Endothelial cell of hepatic sinusoid (primary cell): ENCODE measurements around the gene TMEM97.

Experiments
- in situ Hi-C: cut with HindIII; loops from 2 replicates; pipeline ENCODE4 v1.10.0; 2017; ENCODE audit warnings: low sequenced_read_pairs

Gene TMEM97

DNA sequence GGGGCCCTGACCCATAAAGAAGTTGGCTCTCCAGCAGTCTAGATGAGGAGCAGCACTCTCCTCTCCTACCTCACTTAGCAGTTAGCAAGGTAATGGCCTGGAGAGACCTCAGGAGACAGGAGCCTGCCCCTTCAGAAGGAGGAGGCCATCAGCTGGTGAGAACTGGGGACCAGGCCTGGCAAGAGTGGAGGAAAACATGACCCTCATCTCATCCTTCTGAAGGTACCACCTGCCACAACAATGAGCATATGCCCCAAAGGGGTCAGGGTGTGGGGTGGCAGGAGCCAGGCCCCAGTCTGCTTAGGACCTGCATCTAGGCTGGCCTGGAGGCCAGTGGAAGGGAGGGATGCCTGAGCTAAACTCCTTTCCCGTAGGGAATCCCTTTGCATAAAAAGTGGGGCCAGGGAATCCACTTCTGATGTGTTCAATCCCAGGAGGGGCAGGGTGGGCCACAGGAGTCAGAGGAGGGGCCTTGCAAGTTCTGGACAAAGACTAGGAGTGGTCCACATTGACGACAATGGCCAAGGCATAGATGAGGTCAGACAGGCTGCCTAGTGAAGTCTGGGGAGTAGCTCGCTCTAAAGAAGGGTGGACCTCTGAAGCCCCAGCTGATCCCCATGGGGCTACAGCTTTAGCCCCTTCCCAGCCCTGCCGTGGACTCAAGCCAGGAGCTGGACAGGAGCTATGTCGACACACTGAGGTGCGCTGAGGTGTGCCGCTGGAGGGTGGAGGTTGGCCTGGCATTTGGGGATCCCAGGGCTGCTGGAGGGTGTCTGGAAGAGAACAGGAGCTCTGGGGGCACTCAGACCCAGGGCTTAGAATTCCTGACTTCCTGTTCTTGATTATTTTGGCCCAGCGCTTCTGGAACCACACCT is 45.0 kb downstream of the TMEM97 start:
- in situ Hi-C loops, result no loop called here

DNA sequence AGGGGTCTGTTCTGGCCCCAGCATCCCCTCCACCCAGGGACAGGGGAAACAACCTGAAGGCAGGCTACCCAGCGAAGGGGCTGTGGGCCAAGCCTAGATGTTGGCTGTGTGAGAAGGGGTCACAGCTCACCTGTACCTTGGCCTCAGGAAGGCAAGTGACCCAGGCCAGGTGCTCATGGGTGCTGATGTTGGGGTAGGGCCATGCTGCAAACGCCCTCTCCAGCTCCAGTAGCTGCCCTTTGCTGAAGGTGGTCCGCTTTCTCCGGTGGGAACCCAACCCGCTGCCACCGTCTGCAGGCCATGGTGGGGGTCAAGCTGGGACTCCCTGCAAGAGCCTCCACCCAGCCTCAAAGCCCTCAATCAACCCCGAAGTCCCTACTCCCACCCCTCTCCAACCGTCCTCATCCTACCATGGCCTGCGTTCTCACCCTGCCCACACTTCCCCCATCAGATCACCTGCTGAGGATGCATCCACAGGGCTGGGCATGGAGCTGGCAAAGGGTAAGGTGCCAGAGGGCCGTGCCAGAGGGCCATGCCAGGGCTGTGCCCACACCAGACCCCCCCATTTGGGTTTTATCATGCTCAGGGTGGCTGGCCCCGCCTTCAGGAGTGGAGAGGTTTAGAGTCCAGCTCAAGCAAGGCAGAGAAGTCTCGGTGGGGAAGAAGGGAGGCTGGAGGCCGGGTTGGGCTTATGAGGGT is 45.8 kb downstream of the TMEM97 start, which contains the start of gene SEBOX:
Gene SEBOX (minus strand): TSS at position 535 of the 699 bp plus-strand sequence. CDS start 48 bp downstream, at position 487.
- in situ Hi-C loops, result no loop called here

DNA sequence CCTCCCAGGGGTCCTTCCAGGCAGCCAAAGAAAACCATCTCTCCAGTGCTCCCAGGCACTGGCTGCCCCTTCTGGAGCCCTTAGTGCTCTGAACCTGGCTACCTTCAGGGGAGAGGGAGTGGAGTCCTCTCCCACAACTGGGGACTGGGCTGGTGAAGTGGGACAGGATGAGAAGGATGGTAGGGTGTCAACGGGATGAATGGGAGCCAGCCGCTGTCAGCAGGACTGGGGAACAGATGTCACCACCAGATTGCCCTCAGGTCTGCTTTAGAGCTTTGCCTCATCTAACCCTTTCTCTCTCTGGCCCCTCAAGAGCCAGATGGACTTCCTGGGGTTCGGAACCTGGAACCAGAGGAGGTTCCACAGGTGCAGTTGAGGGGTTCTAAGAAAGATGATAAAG is 46.5 kb downstream of the TMEM97 start:
- in situ Hi-C loops, result no loop called here

DNA sequence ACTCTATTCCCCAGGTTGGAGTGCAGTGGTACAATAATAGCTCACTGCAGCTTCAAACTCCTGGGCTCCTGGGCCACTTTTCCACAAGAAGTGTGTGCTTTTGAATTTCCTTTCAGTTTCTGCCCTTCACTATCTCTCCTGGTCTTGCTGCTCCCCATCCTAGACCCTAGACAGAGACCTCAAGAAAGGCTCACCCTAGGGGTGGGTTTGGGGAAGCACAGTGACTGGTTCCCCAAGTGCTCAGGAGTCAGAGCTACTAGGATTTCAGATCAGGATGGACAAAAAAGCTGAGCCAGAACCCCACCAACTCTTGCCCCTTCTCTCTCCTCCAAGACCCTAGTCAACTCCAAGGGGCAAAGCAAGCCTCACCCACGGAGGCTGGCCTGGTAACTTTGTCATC is 47.6 kb downstream of the TMEM97 start:
- in situ Hi-C loops, result no loop called here

DNA sequence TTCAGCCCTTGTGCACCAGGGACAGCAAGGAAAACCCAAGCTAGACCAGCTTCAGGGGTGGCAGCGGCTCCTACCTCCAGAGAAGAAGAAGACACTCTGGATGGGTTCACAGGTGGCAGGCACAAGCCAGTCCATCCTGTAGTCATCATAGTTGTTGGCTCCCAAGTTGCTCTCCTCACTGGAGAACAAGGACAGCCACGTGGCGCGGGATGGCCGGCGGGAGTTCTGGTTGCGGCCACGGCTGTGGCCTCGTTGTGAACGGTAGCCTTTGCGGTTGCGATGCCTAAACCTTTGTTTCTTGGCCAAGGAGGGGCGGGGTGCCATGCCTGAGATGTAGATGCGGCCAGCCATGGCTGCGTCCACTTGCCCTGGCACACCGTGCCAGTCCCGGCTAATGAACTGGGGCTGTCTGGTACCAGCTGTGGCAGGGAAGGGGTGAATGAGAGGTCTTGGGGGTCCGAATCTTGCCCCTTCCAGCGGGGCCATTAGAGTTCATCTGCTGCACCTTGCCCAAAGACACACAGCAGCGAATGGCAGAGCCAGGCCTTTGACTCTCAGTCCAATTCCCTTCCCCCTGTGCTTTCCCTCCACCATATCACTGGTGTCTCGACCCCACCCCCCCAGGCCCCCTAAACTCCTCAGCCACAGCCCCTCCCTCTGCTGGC is 48.8 kb downstream of the TMEM97 start:
- in situ Hi-C loops, result no loop called here

DNA sequence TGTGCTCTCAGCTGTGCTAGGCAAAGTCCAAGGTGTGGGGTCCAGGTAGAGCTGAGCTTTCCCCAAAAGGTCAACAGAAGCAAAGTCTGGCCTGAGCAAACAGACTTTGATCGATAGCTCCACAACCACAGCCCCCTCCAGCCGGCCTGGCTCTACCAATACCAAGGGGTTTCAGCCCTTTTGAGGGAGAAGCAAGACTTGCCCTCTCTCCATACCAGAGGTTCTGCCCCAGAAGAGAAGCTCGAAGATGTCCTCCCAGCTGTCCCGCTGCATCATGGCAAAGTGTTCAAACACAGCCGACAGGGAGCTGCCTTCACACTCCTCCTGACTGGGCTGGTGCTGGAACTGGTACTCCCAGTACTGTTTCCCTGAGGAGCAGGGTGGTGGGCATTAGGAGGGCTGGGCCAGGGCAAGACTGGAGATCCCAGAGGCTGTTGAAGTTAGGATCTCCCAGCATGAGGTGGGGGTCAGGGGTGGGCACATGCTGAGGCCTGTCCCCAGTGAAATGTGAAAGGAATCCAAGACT is 49.4 kb downstream of the TMEM97 start:
- in situ Hi-C loops, result no loop called here

DNA sequence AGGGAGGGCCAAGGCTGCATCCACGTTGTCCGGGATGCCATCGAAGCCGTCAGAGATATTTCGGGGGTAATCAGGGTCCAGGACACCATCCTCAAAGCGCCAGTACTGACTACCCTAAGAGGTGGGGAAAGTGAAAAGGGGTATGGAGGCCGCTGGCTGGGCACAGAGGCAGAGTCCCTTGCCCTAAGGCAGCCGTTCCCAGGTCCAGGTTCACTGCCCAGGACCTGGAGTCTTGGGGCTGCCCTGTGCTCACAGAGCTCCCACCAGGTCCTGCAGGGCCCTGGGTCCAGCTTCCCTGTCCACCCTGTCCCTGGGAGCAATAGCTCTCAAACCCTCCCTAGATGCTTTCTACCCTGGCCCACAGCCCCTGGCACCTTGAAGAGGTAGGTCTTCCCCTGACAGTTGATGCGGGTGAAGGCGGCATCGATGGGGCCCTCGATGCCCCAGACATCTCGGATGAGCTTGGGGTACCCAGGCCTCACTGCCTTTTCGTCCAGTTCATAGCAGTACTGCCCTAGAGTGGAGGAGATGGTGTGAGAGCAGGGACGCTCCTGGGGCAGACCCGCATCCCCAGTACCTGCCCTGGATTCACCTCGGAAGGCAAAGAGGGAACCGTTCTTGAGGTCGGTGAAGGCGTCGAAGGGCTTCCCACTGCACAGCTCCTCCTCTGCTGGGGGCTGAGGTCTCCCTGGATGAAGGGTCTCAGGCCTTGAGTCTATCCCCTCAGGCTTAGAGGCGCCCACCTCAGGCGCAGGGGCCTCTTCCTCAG is 50.1 kb downstream of the TMEM97 start:
- in situ Hi-C loops, result no loop called here

DNA sequence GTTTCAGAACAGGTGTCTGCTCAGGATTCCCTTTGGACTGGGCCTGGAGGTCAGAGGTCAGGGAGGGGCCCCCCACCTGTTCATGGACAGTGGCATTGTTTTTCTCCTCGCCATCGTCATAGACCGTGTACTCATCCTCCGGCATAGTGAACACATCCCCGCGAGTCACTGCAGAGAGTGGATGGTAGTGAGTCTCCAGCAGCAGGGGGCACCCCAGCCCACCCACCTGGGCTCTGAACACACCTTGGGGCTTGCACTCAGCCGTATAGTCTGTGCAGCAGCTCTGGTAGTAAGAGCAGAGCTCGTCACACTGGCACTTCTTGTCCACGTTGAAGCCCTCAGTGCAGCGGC is 50.7 kb downstream of the TMEM97 start:
- in situ Hi-C loops, result no loop called here

DNA sequence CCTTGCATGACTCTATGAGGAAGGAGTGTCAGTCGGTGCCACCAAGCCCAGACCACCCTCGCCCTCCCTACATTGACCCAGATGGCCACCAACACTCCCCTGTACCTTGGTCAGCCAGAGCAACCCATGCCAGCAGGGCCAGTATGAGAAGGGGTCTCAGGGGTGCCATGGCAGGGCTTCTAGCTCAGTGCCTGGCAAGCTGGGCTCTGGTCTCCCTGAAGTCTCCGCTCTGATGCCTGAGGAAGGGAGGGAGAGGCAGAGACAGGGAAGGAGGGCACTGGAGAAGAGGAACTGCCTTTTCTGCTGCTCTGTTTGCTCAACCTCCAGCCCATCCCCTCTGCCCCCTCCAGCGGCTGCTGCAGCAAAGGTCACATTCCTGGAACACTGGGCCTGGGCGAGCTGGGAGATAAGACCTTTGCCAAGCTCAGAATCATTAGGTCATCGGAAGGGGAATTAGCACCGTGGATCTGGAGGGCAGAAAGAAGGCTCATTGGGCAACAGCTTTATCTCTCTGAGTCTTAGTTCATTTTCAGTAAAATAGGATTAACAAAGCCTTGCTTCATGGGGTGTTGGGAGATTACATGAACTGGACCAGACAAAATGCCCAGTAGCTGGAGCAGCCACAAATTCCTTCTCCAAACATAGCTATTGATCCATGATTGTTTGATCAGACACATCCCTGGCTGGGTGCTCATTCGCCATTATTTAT is 51.2 kb downstream of the TMEM97 start, which contains the start of gene VTN:
Gene VTN (minus strand): TSS at position 273 of the 709 bp plus-strand sequence. CDS start 104 bp downstream, at position 169.
- in situ Hi-C loops, result no loop called here

DNA sequence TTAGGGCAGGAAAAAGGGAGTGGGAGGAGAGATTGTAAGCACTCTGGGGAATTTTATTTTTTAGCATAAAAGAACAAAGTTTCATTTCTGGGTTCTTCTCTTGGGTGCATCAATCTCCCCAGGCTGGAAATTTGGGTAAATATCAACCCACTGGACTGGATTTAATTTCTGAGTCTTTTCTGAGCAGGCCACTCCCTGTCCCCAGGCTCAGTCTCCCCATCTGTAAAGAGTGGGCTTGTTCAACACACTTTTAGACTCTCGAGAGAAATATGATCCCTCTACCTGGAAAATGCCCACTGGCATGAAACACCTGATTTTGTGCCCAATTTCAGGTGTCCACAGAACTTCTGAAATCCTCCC is 51.7 kb downstream of the TMEM97 start:
- in situ Hi-C loops, result no loop called here

DNA sequence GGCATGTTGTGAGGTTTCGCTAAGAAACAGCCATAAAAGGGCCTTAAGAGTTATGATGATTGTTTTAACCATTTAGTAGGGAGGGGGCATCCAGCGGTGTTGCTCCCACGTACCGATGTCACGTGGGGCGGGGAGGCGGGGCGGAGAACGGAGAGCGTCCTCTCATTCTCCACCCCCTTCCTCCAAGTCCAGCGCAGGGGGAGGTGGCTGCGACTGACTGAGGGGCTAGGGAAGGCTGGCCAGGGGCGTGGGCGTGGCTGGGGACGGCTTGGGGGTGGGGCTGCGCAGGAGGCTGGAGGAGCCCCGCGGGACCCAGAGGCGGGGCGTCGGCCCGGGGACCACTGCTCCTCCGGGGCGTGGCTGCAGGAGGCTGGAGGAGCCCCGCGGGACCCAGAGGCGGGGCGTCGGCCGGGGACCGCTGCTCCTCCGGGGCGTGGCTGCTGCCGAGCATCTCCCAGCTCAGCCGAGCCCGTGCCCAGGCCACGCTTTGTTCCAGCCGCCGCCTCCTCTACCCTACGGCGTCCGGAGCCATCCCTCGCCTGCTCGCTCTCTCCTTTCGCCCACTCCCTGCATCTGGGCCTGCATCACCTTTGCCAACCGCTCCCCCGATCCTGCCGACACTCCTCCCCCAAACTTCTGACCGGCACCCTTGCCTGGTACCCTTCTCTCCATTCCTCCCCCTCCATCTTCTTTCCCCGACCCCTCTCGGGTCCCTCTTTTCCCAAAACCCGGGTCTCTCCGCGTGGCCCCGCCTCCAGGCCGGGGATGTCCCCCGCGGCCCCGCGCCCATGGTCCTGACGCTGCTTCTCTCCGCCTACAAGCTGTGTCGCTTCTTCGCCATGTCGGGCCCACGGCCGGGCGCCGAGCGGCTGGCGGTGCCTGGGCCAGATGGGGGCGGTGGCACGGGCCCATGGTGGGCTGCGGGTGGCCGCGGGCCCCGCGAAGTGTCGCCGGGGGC is 52.5 kb downstream of the TMEM97 start, which contains the start of gene SARM1:
Gene SARM1 (plus strand): TSS at position 450 of the 958 bp plus-strand sequence. CDS start 339 bp downstream, at position 789.
- in situ Hi-C loops, result no loop called here

DNA sequence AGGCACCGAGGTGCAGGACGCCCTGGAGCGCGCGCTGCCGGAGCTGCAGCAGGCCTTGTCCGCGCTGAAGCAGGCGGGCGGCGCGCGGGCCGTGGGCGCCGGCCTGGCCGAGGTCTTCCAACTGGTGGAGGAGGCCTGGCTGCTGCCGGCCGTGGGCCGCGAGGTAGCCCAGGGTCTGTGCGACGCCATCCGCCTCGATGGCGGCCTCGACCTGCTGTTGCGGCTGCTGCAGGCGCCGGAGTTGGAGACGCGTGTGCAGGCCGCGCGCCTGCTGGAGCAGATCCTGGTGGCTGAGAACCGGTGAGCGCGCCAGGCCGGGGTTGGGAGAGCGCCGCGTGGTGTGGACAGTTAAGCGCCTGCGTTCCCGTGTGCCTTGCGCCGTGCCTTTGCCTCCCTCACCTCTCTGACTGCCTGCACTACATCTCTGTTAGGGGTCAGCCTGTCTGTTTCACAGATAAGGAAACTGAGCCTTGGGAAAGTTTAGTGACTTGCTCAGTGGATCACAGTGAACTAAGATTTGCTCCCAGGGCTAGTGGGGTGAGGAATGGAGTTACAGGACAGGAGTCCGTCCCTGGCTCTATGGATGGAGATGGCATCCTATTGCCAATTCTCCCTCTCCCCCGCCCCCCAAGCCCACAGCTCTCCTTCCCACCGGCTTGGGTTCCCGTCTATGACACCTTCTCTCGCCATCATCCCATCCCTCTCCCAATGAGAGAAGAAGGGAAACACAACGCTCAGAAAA is 53.4 kb downstream of the TMEM97 start:
- in situ Hi-C loops, result no loop called here

DNA sequence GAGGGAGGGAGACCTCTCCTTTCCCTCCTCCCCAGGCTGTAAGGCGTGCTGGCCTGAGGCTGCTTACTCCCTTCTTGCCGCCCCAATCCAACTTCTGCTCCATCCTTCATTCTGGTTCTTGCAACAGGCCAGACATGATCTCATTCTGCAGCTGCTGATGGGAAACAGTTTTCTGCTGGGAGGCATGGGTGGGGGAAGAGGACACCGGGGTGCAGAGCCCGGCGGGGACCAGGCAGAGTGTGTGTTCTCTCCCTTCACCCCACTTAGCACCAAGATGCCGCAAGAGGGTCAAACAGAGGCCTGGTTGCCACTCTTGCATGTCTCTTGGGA is 53.9 kb downstream of the TMEM97 start:
- in situ Hi-C loops, result no loop called here
